PC-9 (cell line): ENCODE data around the gene KRT3.

ENCODE experiments used
- EZH2 ChIP-seq: fragments of 200-600 bp; sonication (generic); IDR thresholded peaks from 2 replicates; pipeline ENCODE4 v1.8.0; 2017; ENCODE audit warnings: antibody characterized with exemption, low read depth
- TF ChIP-seq, protein P1 (sequence below): fragments of 200-600 bp; sonication (generic); conservative IDR thresholded peaks from 2 replicates; pipeline ENCODE4 v1.6.1; 2017; ENCODE audit warnings: mixed run types, antibody characterized with exemption, mild to moderate bottlenecking, moderate library complexity

DNA sequence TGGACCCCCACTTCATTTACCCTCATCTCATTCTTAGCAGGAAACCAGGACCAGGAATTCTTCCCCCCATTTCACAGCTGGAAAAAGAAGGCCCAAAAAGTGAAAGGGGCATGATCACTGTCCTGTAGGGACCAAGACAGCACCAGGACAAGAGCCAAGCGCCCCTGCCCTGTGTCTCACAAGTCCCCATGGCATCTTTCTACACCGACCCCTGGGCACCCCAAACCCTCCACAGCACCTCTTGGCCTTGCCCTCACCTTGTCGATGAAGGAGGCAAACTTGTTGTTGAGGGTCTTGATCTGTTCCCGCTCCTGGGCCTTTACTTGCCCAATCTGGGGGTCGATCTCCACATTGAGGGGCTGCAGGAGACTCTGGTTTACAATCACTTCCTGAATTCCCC lies 19.5 kb downstream of the KRT3 start:
- TF ChIP-seq, protein P1, sequence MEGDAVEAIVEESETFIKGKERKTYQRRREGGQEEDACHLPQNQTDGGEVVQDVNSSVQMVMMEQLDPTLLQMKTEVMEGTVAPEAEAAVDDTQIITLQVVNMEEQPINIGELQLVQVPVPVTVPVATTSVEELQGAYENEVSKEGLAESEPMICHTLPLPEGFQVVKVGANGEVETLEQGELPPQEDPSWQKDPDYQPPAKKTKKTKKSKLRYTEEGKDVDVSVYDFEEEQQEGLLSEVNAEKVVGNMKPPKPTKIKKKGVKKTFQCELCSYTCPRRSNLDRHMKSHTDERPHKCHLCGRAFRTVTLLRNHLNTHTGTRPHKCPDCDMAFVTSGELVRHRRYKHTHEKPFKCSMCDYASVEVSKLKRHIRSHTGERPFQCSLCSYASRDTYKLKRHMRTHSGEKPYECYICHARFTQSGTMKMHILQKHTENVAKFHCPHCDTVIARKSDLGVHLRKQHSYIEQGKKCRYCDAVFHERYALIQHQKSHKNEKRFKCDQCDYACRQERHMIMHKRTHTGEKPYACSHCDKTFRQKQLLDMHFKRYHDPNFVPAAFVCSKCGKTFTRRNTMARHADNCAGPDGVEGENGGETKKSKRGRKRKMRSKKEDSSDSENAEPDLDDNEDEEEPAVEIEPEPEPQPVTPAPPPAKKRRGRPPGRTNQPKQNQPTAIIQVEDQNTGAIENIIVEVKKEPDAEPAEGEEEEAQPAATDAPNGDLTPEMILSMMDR: no peak
- no peak for TF ChIP-seq EZH2
